Activated T-cell treated with anti-CD3 and anti-CD28 coated beads, Interleukin-2, amount 50 U/mL, for 72 hours (primary cell): ENCODE measurements around the gene SDR42E2. TPM values are rescaled to one million over a fixed set of nuclear protein-coding genes. Genes with fewer than 3 reads are reported as not detected.
"Not testable (repeated sequence)": the region's sequence is repeated elsewhere in the genome, so short reads cannot be mapped to it uniquely, and the experiment has no call there.

Experiments
- ATAC-seq, 2 donors: fragments of 150-1000 bp; cut with Tn5 transposase; replicated peaks in 1 of 2; 2 replicates each; pipeline ENCODE4 v1.10.0; 2021; ENCODE audit warnings: moderate library complexity in 2 of 2, mild to moderate bottlenecking in 1 of 2
- DNase-seq, 2 donors: peaks; one replicate each; pipeline ENCODE4 v3.0.0; 2021 to 2022; ENCODE audit warnings: mixed read lengths in 1 of 2
- H3K27ac Mint-ChIP-seq: one replicate; pipeline ENCODE4 v1.8.0; 2022; ENCODE audit warnings: mild to moderate bottlenecking, moderate library complexity, mixed read lengths
- H3K27me3 Mint-ChIP-seq: one replicate; pipeline ENCODE4 v1.8.0; 2022; ENCODE audit warnings: low read depth, mixed read lengths
- H3K36me3 Mint-ChIP-seq, 2 donors: one replicate each; pipeline ENCODE4 v1.8.0; 2022; ENCODE audit warnings: mixed read lengths in 2 of 2, mild to moderate bottlenecking in 1 of 2; ENCODE audit not compliant: insufficient read depth in 2 of 2
- H3K4me1 Mint-ChIP-seq: one replicate; pipeline ENCODE4 v1.8.0; 2022; ENCODE audit warnings: low read depth, mixed read lengths
- H3K4me3 Mint-ChIP-seq, 2 donors: one replicate each; pipeline ENCODE4 v1.8.0; 2022; ENCODE audit warnings: mild to moderate bottlenecking in 2 of 2, mixed read lengths in 2 of 2, moderate library complexity in 2 of 2
- H3K9me3 Mint-ChIP-seq, 2 donors: one replicate each; pipeline ENCODE4 v1.8.0; 2022; ENCODE audit warnings: mixed read lengths in 2 of 2
- total RNA-seq, 2 donors: library from RNA; stranded (reverse); gene quantifications; one replicate each; pipeline ENCODE4 v1.2.3, GENCODE V29; 2022

The SDR42E2 gene
- total RNA-seq: under 1 TPM in 1 of 2 donors, not detected in 1; 0.19 TPM

GRCh38 chr16:22161999-22162655 is at the start of gene SDR42E2:
Gene SDR42E2, plus strand, starts transcription at chr16:22162506. Its CDS starts 3,077 bp downstream, at chr16:22165583.
- H3K4me1 Mint-ChIP-seq: no peaks in the 10 kb centered on the region
- DNase-seq (peak; percentile 32 to 38), ATAC-seq (peak; percentile 76)
- peaks cover 0 to 4% of the 10 kb centered on the region in 2 donors for H3K9me3 Mint-ChIP-seq
- peaks cover 19% of the 10 kb centered on the region for H3K27me3 Mint-ChIP-seq
- no peak within 1 kb of the TSS for H3K27ac Mint-ChIP-seq
- H3K36me3 Mint-ChIP-seq: peaks cover 0 to 4% of the 10 kb centered on the region in 2 donors
- H3K4me3 Mint-ChIP-seq: peak within 1 kb of the TSS; percentile 45 to 59

GRCh38 chr16:22116095-22116700 is 46.1 kb upstream of the SDR42E2 start:
- no peak overlapping the region for H3K27ac Mint-ChIP-seq
- H3K36me3 Mint-ChIP-seq: no peaks in the 10 kb centered on the region
- H3K4me3 Mint-ChIP-seq: no peak overlapping the region
- no peaks in the 10 kb centered on the region for H3K9me3 Mint-ChIP-seq
- no peak for ATAC-seq
- H3K4me1 Mint-ChIP-seq: no peaks in the 10 kb centered on the region
- no peaks in the 10 kb centered on the region for H3K27me3 Mint-ChIP-seq
- no peak for DNase-seq

GRCh38 chr16:22117609-22118008 is 44.7 kb upstream of the SDR42E2 start:
- Mint-ChIP-seq H3K4me3 (no peak overlapping the region), H3K4me1 (no peaks in the 10 kb centered on the region), H3K27ac (no peak overlapping the region), H3K27me3 (peaks cover 6% of the 10 kb centered on the region), H3K36me3 (no peaks in the 10 kb centered on the region), H3K9me3 (no peaks in the 10 kb centered on the region)
- DNase-seq (no peak), ATAC-seq (no peak)

- no peak for ATAC-seq
- Mint-ChIP-seq H3K4me1 (no peaks in the 10 kb centered on the region), H3K4me3 (no peak overlapping the region), H3K27ac (no peak overlapping the region), H3K27me3 (peaks cover 7% of the 10 kb centered on the region), H3K36me3 (no peaks in the 10 kb centered on the region), H3K9me3 (no peaks in the 10 kb centered on the region)
- no peak for DNase-seq
Measured at GRCh38 chr16:22120440-22120839, 41.9 kb upstream of the SDR42E2 start.

- H3K27me3 Mint-ChIP-seq: peaks cover 7% of the 10 kb centered on the region
- H3K4me1 Mint-ChIP-seq: no peaks in the 10 kb centered on the region
- H3K36me3 Mint-ChIP-seq: no peaks in the 10 kb centered on the region
- H3K4me3 Mint-ChIP-seq: no peak overlapping the region
- DNase-seq: no peak
- H3K9me3 Mint-ChIP-seq: no peaks in the 10 kb centered on the region
- no peak overlapping the region for H3K27ac Mint-ChIP-seq
- ATAC-seq: no peak
Measured at GRCh38 chr16:22122239-22122638, 40.1 kb upstream of the SDR42E2 start.

- DNase-seq: no peak
- ATAC-seq: no peak
- H3K27me3 Mint-ChIP-seq: peaks cover 13% of the 10 kb centered on the region
- H3K4me3 Mint-ChIP-seq: no peak overlapping the region
- no peaks in the 10 kb centered on the region for H3K36me3 Mint-ChIP-seq
- no peaks in the 10 kb centered on the region for H3K4me1 Mint-ChIP-seq
- no peak overlapping the region for H3K27ac Mint-ChIP-seq
- peaks cover 0 to 3% of the 10 kb centered on the region in 2 donors for H3K9me3 Mint-ChIP-seq
Measured at GRCh38 chr16:22123146-22123545, 39.2 kb upstream of the SDR42E2 start.

- no peak for DNase-seq
- H3K4me3 Mint-ChIP-seq: no peak overlapping the region
- no peaks in the 10 kb centered on the region for H3K4me1 Mint-ChIP-seq
- no peak for ATAC-seq
- H3K27ac Mint-ChIP-seq: no peak overlapping the region
- peaks cover 0 to 7% of the 10 kb centered on the region in 2 donors for H3K9me3 Mint-ChIP-seq
- H3K36me3 Mint-ChIP-seq: no peaks in the 10 kb centered on the region
- H3K27me3 Mint-ChIP-seq: peaks cover 16% of the 10 kb centered on the region
Measured at GRCh38 chr16:22123759-22124490, 38.4 kb upstream of the SDR42E2 start.

GRCh38 chr16:22124583-22125284 is 37.6 kb upstream of the SDR42E2 start:
- peaks cover 0 to 7% of the 10 kb centered on the region in 2 donors for H3K9me3 Mint-ChIP-seq
- H3K4me1 Mint-ChIP-seq: no peaks in the 10 kb centered on the region
- H3K36me3 Mint-ChIP-seq: no peaks in the 10 kb centered on the region
- peaks cover 16% of the 10 kb centered on the region for H3K27me3 Mint-ChIP-seq
- ATAC-seq (no peak), DNase-seq (no peak)
- H3K4me3 Mint-ChIP-seq: no peak overlapping the region
- no peak overlapping the region for H3K27ac Mint-ChIP-seq

- Mint-ChIP-seq H3K4me3 (no peak overlapping the region), H3K27ac (no peak overlapping the region), H3K9me3 (peaks cover 0 to 7% of the 10 kb centered on the region in 2 donors), H3K4me1 (no peaks in the 10 kb centered on the region), H3K27me3 (peaks cover 16% of the 10 kb centered on the region), H3K36me3 (no peaks in the 10 kb centered on the region)
- no peak for ATAC-seq
- DNase-seq: no peak
Measured at GRCh38 chr16:22126037-22126558, 36.2 kb upstream of the SDR42E2 start.

GRCh38 chr16:22128537-22128936 is 33.8 kb upstream of the SDR42E2 start:
- H3K4me1 Mint-ChIP-seq, H3K9me3 Mint-ChIP-seq, H3K36me3 Mint-ChIP-seq, H3K27me3 Mint-ChIP-seq, ATAC-seq, H3K4me3 Mint-ChIP-seq, H3K27ac Mint-ChIP-seq, DNase-seq: not testable (repeated sequence)

GRCh38 chr16:22130528-22130927 is 31.8 kb upstream of the SDR42E2 start:
- Mint-ChIP-seq H3K9me3 (peaks cover 0 to 7% of the 10 kb centered on the region in 2 donors), H3K4me1 (no peaks in the 10 kb centered on the region), H3K4me3 (no peak overlapping the region), H3K27ac (no peak overlapping the region), H3K27me3 (peaks cover 9% of the 10 kb centered on the region), H3K36me3 (no peaks in the 10 kb centered on the region)
- ATAC-seq (no peak), DNase-seq (no peak)

GRCh38 chr16:22132801-22133200 is 29.5 kb upstream of the SDR42E2 start:
- no peak for ATAC-seq
- no peaks in the 10 kb centered on the region for H3K4me1 Mint-ChIP-seq
- no peak for DNase-seq
- H3K27me3 Mint-ChIP-seq: peaks cover 7% of the 10 kb centered on the region
- H3K4me3 Mint-ChIP-seq: no peak overlapping the region
- H3K9me3 Mint-ChIP-seq: peaks cover 0 to 7% of the 10 kb centered on the region in 2 donors
- H3K27ac Mint-ChIP-seq: no peak overlapping the region
- H3K36me3 Mint-ChIP-seq: no peaks in the 10 kb centered on the region

- no peak overlapping the region for H3K27ac Mint-ChIP-seq
- H3K4me3 Mint-ChIP-seq: no peak overlapping the region
- H3K9me3 Mint-ChIP-seq: no peaks in the 10 kb centered on the region
- H3K27me3 Mint-ChIP-seq: peaks cover 8% of the 10 kb centered on the region
- DNase-seq (no peak), ATAC-seq (no peak)
- H3K36me3 Mint-ChIP-seq: no peaks in the 10 kb centered on the region
- H3K4me1 Mint-ChIP-seq: no peaks in the 10 kb centered on the region
Measured at GRCh38 chr16:22138482-22138881, 23.8 kb upstream of the SDR42E2 start.
